HepG2 (cell line): Measurements from ENCODE around the gene CNRIP1. TPM values are rescaled to one million over a fixed set of nuclear protein-coding genes. Genes with fewer than 3 reads are reported as not detected.

Source experiments
- ATAC-seq: fragments of 200-7000 bp; cut with Tn5 transposase; 3 replicates; pipeline ENCODE4 v1.9.1; 2020; ENCODE audit warnings: mild to moderate bottlenecking, moderate library complexity
- BruUV-seq: library from RNA; stranded (reverse); fragments of 400-500 nt; replicated peaks from 2 replicates; lab custom pipeline; 2021; lab: Mats Ljungman, UMichigan
- CTCF ChIA-PET: fragments of 300-600 bp; formaldehyde crosslinking; extraction: SDS; loops from one replicate; lab custom pipeline; 2021; ENCODE audit warnings: low total read pairs, inconsistent platforms, low intra/inter-chr PET ratio; lab: Yijun Ruan, JAX
- POLR2A ChIA-PET: fragments of 350-600 bp; sonication (Branson Sonifier 250); formaldehyde crosslinking; loops from one replicate; lab custom pipeline; 2020; ENCODE audit warnings: antibody characterized with exemption, inconsistent platforms; lab: Yijun Ruan, JAX
- DNase-seq: peaks from one replicate; pipeline ENCODE4 v3.0.0-alpha.2; 2015; ENCODE audit warnings: low spot score
- FAIRE-seq: peaks from 3 replicates; lab custom pipeline; 2011; peaks lifted over from hg19 to GRCh38; lab: Jason Lieb, UNC
- H2AFZ ChIP-seq: one replicate; pipeline ENCODE4 v1.6.1; 2011; ENCODE audit warnings: low read length, inconsistent platforms
- H3K27ac ChIP-seq: fragments of 300-600 bp; 3 replicates; pipeline ENCODE4 v1.8.0; 2011; ENCODE audit warnings: mixed run types, mild to moderate bottlenecking, mixed read lengths, low read length, inconsistent platforms; ENCODE audit not compliant: insufficient read depth; ENCODE audit errors: extremely low read length
- H3K27me3 ChIP-seq, 2 experiments: fragments of 200-600 bp in 1 of 2; 2 replicates in 1 of 2; 3 replicates in 1 of 2; pipeline versions ENCODE4 v1.6.0 to v1.8.0; 2011; ENCODE audit warnings: low read length in 2 of 2, mild to moderate bottlenecking in 2 of 2, moderate library complexity in 2 of 2, inconsistent platforms in 1 of 2; ENCODE audit not compliant: insufficient read depth in 2 of 2, control insufficient read depth in 1 of 2
- H3K36me3 ChIP-seq, 2 experiments: fragments of 200-600 bp in 1 of 2; replicated peaks in 1 of 2; 2 replicates in 1 of 2; 3 replicates in 1 of 2; pipeline versions ENCODE4 v1.5.1 to v1.8.0; 2011; ENCODE audit warnings: low read length in 2 of 2, inconsistent platforms in 1 of 2; ENCODE audit not compliant: insufficient read depth in 2 of 2, control insufficient read depth in 1 of 2
- H3K4me1 ChIP-seq: 2 replicates; pipeline ENCODE4 v1.5.1; 2012; ENCODE audit warnings: low read length, inconsistent platforms; ENCODE audit not compliant: insufficient read depth
- H3K4me2 ChIP-seq: 2 replicates; pipeline ENCODE4 v1.6.0; 2011; ENCODE audit warnings: low read depth, low read length, inconsistent platforms
- H3K4me3 ChIP-seq, 3 experiments: fragments of 200-600 bp in 1 of 3; sonication (generic), shearing (Covaris generic) in 1 of 3; replicated peaks in 1 of 3; 2 replicates each; pipeline ENCODE4 v1.5.1; 2011 to 2016; ENCODE audit warnings: low read length in 3 of 3, inconsistent platforms in 2 of 3, low read depth in 2 of 3, mild to moderate bottlenecking in 2 of 3, control low read depth in 1 of 3, mixed read lengths in 1 of 3; ENCODE audit not compliant: insufficient read depth in 1 of 3
- H3K79me2 ChIP-seq: one replicate; pipeline ENCODE4 v1.6.1; 2011; ENCODE audit warnings: low read length, inconsistent platforms; ENCODE audit not compliant: insufficient read depth
- H3K9ac ChIP-seq: 2 replicates; pipeline ENCODE4 v1.6.0; 2011; ENCODE audit warnings: mild to moderate bottlenecking, low read depth, low read length, inconsistent platforms; ENCODE audit not compliant: insufficient read depth
- H3K9me3 ChIP-seq: 2 replicates; pipeline ENCODE4 v1.5.1; 2012; ENCODE audit warnings: mild to moderate bottlenecking, low read length
- H4K20me1 ChIP-seq: 2 replicates; pipeline ENCODE4 v1.6.0; 2011; ENCODE audit warnings: inconsistent platforms, mild to moderate bottlenecking, low read length, moderate library complexity; ENCODE audit not compliant: insufficient read depth
- DZIP1 ChIP-seq: sonication (generic); formaldehyde crosslinking; IDR thresholded peaks from 2 replicates; pipeline ENCODE4 v1.5.0; 2020; ENCODE audit warnings: mild to moderate bottlenecking, missing genetic modification reagents
- ETV5 ChIP-seq: IDR thresholded peaks from 2 replicates; pipeline ENCODE4 v1.6.1; 2018; ENCODE audit warnings: missing biosample characterization, missing genetic modification reagents, inconsistent platforms, borderline replicate concordance
- HNRNPUL1 ChIP-seq: fragments of 200-400 bp; formaldehyde crosslinking; IDR thresholded peaks from 2 replicates; pipeline ENCODE4 v1.6.1; 2017; ENCODE audit warnings: low read depth, mild to moderate bottlenecking, low read length, moderate library complexity
- KAT8 ChIP-seq: IDR thresholded peaks from 2 replicates; pipeline ENCODE4 v1.6.1; 2016; ENCODE audit warnings: missing genetic modification reagents, missing compliant biosample characterization
- NFATC3 ChIP-seq: sonication (generic); formaldehyde crosslinking; IDR thresholded peaks from 2 replicates; pipeline ENCODE4 v1.5.1; 2020; ENCODE audit warnings: mild to moderate bottlenecking, missing genetic modification reagents
- NFE2L2 ChIP-seq: fragments of 150-350 bp; IDR thresholded peaks from 2 replicates; pipeline ENCODE4 v1.6.1; 2014; ENCODE audit warnings: low read length
- NR1H2 ChIP-seq: sonication (generic); formaldehyde crosslinking; IDR thresholded peaks from 2 replicates; pipeline ENCODE4 v1.8.1; 2022; ENCODE audit warnings: low read depth, missing genetic modification reagents, borderline replicate concordance
- RORA ChIP-seq: sonication (generic); formaldehyde crosslinking; IDR thresholded peaks from 2 replicates; pipeline ENCODE4 v1.5.0; 2020; ENCODE audit warnings: mild to moderate bottlenecking, missing genetic modification reagents, moderate library complexity
- TRIM24 ChIP-seq: sonication (generic); formaldehyde crosslinking; IDR thresholded peaks from 2 replicates; pipeline ENCODE4 v1.8.0; 2022; ENCODE audit warnings: mild to moderate bottlenecking, missing genetic modification reagents
- ZFP62 ChIP-seq: sonication (generic); formaldehyde crosslinking; IDR thresholded peaks from 2 replicates; pipeline ENCODE4 v1.4.0; 2020; ENCODE audit warnings: missing genetic modification reagents
- ZNF383 ChIP-seq: sonication (generic); formaldehyde crosslinking; IDR thresholded peaks from 2 replicates; pipeline ENCODE4 v1.4.0; 2020; ENCODE audit warnings: missing genetic modification reagents, mild to moderate bottlenecking, borderline replicate concordance
- ZNF691 ChIP-seq: sonication (generic); formaldehyde crosslinking; IDR thresholded peaks from 2 replicates; pipeline ENCODE4 v1.4.0; 2020; ENCODE audit warnings: missing genetic modification reagents, low read depth, mild to moderate bottlenecking, borderline replicate concordance
- ZNF75D ChIP-seq: sonication (generic); formaldehyde crosslinking; IDR thresholded peaks from 2 replicates; pipeline ENCODE4 v1.8.1; 2023; ENCODE audit warnings: missing genetic modification reagents, mild to moderate bottlenecking, borderline replicate concordance
- ZSCAN25 ChIP-seq: sonication (generic); formaldehyde crosslinking; IDR thresholded peaks from 2 replicates; pipeline ENCODE4 v1.8.0; 2022; ENCODE audit warnings: mild to moderate bottlenecking, missing genetic modification reagents
- WGBS: methylation state at CpG from one replicate; pipeline ENCODE4 v1.1.6; 2017; ENCODE audit warnings: low lambda C conversion rate; 5-methylcytosine and 5-hydroxymethylcytosine counted together
- in situ Hi-C: cut with HindIII; loops from 2 replicates; pipeline ENCODE4 v1.10.0; 2017; ENCODE audit warnings: low pct_unique_long_range_greater_than_20kb; ENCODE audit not compliant: extremely low pct_ligation_motif_present
- intact Hi-C: fragments of 100-400 bp; cut with micrococcal nuclease; formaldehyde crosslinking; loops from one replicate; pipeline ENCODE4 v1.10.0; 2022; ENCODE audit not compliant: unreplicated experiment
- polyA plus RNA-seq, 8 experiments: library from polyadenylated mRNA; depleted of rRNA in 3 of 8; stranded (reverse) in 7 of 8; unstranded in 1 of 8; fragments of >200 nt; fragmentation: Illumina TruSeq in 4 of 8; extraction: Trizol in 4 of 8; gene quantifications; 2 replicates each; pipeline versions ENCODE4 v1.2.1 to v1.2.3, GENCODE V29; 2011 to 2016; ENCODE audit warnings: low read depth in 4 of 8, missing spikeins in 1 of 8, mixed read lengths in 1 of 8; ENCODE audit not compliant: insufficient read depth in 1 of 8
- total RNA-seq, 5 experiments: library from RNA; depleted of rRNA; stranded (reverse); fragments of >200 nt; fragmentation: Illumina TruSeq; extraction: Trizol; gene quantifications; 2 replicates each; pipeline ENCODE4 v1.2.3, GENCODE V29; 2016; ENCODE audit warnings: low read depth in 1 of 5

The CNRIP1 gene
- total and polyA plus RNA-seq, 2 of the 13 experiments (the other 11 are each of a cell fraction or from before 2014, with no cell fraction given): not detected

- no peak for DNase-seq
- no TSS peak for BruUV-seq
- H3K9me3 ChIP-seq: no peaks in the 10 kb centered on the region
- TF ChIP-seq ZNF75D (CRISPR knock-in tag) (no peak), ZNF383 (no peak), KAT8 (CRISPR knock-in tag) (no peak), RORA (no peak), ETV5 (CRISPR knock-in tag) (no peak), HNRNPUL1 (no peak), DZIP1 (CRISPR knock-in tag) (no peak), NFATC3 (no peak), NR1H2 (CRISPR knock-in tag) (no peak), ZNF691 (CRISPR knock-in tag) (no peak), TRIM24 (no peak), ZSCAN25 (no peak), NFE2L2 (no peak), ZFP62 (CRISPR knock-in tag) (no peak)
- H3K4me3 ChIP-seq: no peak overlapping the region
- H3K27me3 ChIP-seq: no peaks in the 10 kb centered on the region
- H2AFZ ChIP-seq: no peak overlapping the region
- H3K4me1 ChIP-seq: no peaks in the 10 kb centered on the region
- no peaks in the 10 kb centered on the region for H3K79me2 ChIP-seq
- no peak for ATAC-seq
- ChIA-PET POLR2A (no interaction called here), CTCF (no interaction called here)
- H3K4me2 ChIP-seq: no peak overlapping the region
- H3K27ac ChIP-seq: no peak overlapping the region
- no peak for FAIRE-seq
- H3K36me3 ChIP-seq: no peaks in the 10 kb centered on the region
- in situ Hi-C loops: no loop called here
- intact Hi-C loops: loop anchor here (5.0 kb wide), 1 partner anchor 234 kb away; no protein-coding TSS in a partner anchor
- H3K9ac ChIP-seq: no peak overlapping the region
- 27% methylated on average over 4 of the region's 4 CpGs for WGBS
- H4K20me1 ChIP-seq: no peaks in the 10 kb centered on the region
Measured at GRCh38 chr2:68356599-68357239, 37.0 kb upstream of the CNRIP1 start.
